Measurements from ENCODE around the gene MYOM3.

DNA sequence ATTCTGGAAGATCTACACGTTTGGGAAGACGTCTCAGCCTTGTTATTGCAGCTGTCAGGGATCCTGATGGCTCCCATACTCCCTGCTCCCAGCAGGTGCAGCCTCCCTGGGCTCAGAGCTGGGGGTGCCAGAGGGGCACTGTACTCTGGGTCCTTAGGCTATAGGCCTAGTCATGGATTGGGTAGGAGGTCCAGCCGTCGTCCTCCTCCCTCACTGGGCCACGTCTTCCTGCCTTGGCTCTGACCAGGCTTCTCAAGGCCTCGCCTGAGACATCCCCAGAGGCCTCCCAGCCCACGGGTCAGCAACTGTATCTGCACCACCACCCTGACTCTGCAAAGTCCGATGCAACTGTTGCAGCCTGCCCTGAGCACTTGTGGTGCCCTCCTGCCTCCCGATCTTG is 18.2 kb downstream of the MYOM3 start:
- TF ChIP-seq SPI1 (IDR thresholded peaks at IDR 0.05; ENCODE audit: low read depth, low read length) (no peak), POLR2A (IDR thresholded peaks at IDR 0.05; ENCODE audit: low read depth, low read length) (no peak), POLR2AphosphoS5 (IDR thresholded peaks at IDR 0.05; ENCODE audit: low read depth, low read length) (no peak), TAF1 (IDR thresholded peaks at IDR 0.05; ENCODE audit: low read depth, low read length) (no peak), PAX5 (IDR thresholded peaks at IDR 0.05; ENCODE audit: insufficient read depth, low read length, severe bottlenecking) (no peak)

Measured in GM12891 (cell line).